ENCODE data around the gene HSD17B12. TPM values are rescaled to one million over a fixed set of nuclear protein-coding genes. Genes with fewer than 3 reads are reported as not detected.

The HSD17B12 gene
- total and polyA plus RNA-seq, 4 donors, result 87.9 to 172 (median 89.8) TPM

- 86% methylated on average over 1 of the region's 2 CpGs for WGBS (ENCODE audit: insufficient coverage)
- H3K4me1 ChIP-seq (ENCODE audit: control insufficient read depth, insufficient read depth, low read length), result no peaks in the 10 kb centered on the region
- H3K36me3 ChIP-seq (ENCODE audit: control insufficient read depth, insufficient read depth, low read length), result no peaks in the 10 kb centered on the region
- H3K4me3 ChIP-seq (ENCODE audit: low read depth, low read length), result no peak overlapping the region
- H3K27me3 ChIP-seq (ENCODE audit: control insufficient read depth, insufficient read depth, low read length), result no peaks in the 10 kb centered on the region
- H3K9me3 ChIP-seq (ENCODE audit: control insufficient read depth, insufficient read depth, low read length), result no peaks in the 10 kb centered on the region
- no peak for DNase-seq (ENCODE audit: low read depth in 4 of 6, low spot score in 6 of 6)
- no peak overlapping the region for H3K27ac ChIP-seq (ENCODE audit: low read depth, low read length)
Observed at GRCh38 chr11:43694477-43694876, 13.9 kb downstream of the HSD17B12 start.

- DNase-seq (ENCODE audit: low read depth in 4 of 6, low spot score in 6 of 6), result no peak
- Histone ChIP-seq H3K27me3 (ENCODE audit: control insufficient read depth, insufficient read depth, low read length) (no peaks in the 10 kb centered on the region), H3K4me1 (ENCODE audit: control insufficient read depth, insufficient read depth, low read length) (no peaks in the 10 kb centered on the region), H3K9me3 (ENCODE audit: control insufficient read depth, insufficient read depth, low read length) (peaks cover 5% of the 10 kb centered on the region), H3K36me3 (ENCODE audit: control insufficient read depth, insufficient read depth, low read length) (no peaks in the 10 kb centered on the region), H3K27ac (ENCODE audit: low read depth, low read length) (no peak overlapping the region), H3K4me3 (ENCODE audit: low read depth, low read length) (no peak overlapping the region)
- WGBS (ENCODE audit: insufficient coverage), result 88% methylated on average over 1 of the region's 1 CpG
Observed at GRCh38 chr11:43697679-43698078, 17.1 kb downstream of the HSD17B12 start.

GRCh38 chr11:43699870-43700269 is 19.3 kb downstream of the HSD17B12 start:
- no peak for DNase-seq (ENCODE audit: low read depth in 4 of 6, low spot score in 6 of 6)
- Histone ChIP-seq H3K36me3 (ENCODE audit: control insufficient read depth, insufficient read depth, low read length) (no peaks in the 10 kb centered on the region), H3K27ac (ENCODE audit: low read depth, low read length) (no peak overlapping the region), H3K9me3 (ENCODE audit: control insufficient read depth, insufficient read depth, low read length) (peaks cover 5% of the 10 kb centered on the region), H3K27me3 (ENCODE audit: control insufficient read depth, insufficient read depth, low read length) (no peaks in the 10 kb centered on the region), H3K4me3 (ENCODE audit: low read depth, low read length) (no peak overlapping the region), H3K4me1 (ENCODE audit: control insufficient read depth, insufficient read depth, low read length) (no peaks in the 10 kb centered on the region)
- no CpG with 5 or more reads among the region's 1 CpG for WGBS (ENCODE audit: insufficient coverage)

DNA sequence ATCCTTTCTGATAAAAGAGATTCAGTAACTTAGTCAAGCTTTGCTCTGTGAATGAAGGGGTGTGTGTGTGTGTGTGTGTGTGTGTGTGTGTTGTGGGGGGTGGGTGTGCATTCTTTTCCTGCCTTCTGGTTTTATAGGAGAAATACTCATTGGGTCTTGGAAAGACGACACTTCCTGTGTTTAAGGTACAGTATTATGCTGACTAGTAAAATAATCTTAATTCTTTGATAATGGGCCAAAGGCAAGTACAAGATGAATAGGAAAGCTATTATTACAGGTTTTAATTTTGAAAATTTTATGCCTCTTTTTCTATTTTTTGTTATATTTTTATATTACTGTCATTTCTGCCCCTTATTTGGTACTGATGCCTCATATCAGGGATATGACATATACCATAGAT is 26.1 kb downstream of the HSD17B12 start:
- Histone ChIP-seq H3K27me3 (ENCODE audit: control insufficient read depth, insufficient read depth, low read length) (no peaks in the 10 kb centered on the region), H3K4me3 (ENCODE audit: low read depth, low read length) (no peak overlapping the region), H3K9me3 (ENCODE audit: control insufficient read depth, insufficient read depth, low read length) (no peaks in the 10 kb centered on the region), H3K27ac (ENCODE audit: low read depth, low read length) (no peak overlapping the region), H3K4me1 (ENCODE audit: control insufficient read depth, insufficient read depth, low read length) (no peaks in the 10 kb centered on the region), H3K36me3 (ENCODE audit: control insufficient read depth, insufficient read depth, low read length) (no peaks in the 10 kb centered on the region)
- WGBS (ENCODE audit: insufficient coverage), result no CpG with 5 or more reads among the region's 1 CpG
- no peak for DNase-seq (ENCODE audit: low read depth in 4 of 6, low spot score in 6 of 6)

GRCh38 chr11:43708776-43709175 is 28.2 kb downstream of the HSD17B12 start:
- Histone ChIP-seq H3K27me3 (ENCODE audit: control insufficient read depth, insufficient read depth, low read length) (no peaks in the 10 kb centered on the region), H3K27ac (ENCODE audit: low read depth, low read length) (no peak overlapping the region), H3K36me3 (ENCODE audit: control insufficient read depth, insufficient read depth, low read length) (no peaks in the 10 kb centered on the region), H3K4me1 (ENCODE audit: control insufficient read depth, insufficient read depth, low read length) (no peaks in the 10 kb centered on the region), H3K9me3 (ENCODE audit: control insufficient read depth, insufficient read depth, low read length) (no peaks in the 10 kb centered on the region), H3K4me3 (ENCODE audit: low read depth, low read length) (no peak overlapping the region)
- WGBS (ENCODE audit: insufficient coverage), result 75% methylated on average over 1 of the region's 4 CpGs
- peak in 1 of 6 donors; percentile 32 for DNase-seq (ENCODE audit: low read depth in 4 of 6, low spot score in 6 of 6)

DNA sequence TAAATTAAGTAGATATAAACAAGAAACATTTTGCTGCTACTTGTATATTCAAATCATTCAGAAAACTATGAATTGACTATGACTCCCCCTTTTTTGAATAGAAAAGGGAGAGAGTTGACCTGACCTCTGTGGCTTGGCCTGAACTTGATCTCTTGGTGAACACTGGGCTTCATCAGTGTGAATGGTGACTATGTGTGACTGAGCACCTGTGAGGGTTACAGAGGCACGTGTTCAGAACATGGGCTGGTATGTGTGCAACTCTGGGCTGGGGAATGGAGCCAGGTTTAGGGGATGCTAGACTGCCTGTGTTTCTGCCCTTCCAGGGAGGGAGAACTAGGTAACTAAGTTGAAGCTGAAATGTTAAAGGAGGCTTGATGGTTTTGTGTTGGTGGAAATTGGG is 29.2 kb downstream of the HSD17B12 start:
- H3K27me3 ChIP-seq (ENCODE audit: control insufficient read depth, insufficient read depth, low read length), result no peaks in the 10 kb centered on the region
- no peak overlapping the region for H3K4me3 ChIP-seq (ENCODE audit: low read depth, low read length)
- H3K9me3 ChIP-seq (ENCODE audit: control insufficient read depth, insufficient read depth, low read length), result no peaks in the 10 kb centered on the region
- no peak for DNase-seq (ENCODE audit: low read depth in 4 of 6, low spot score in 6 of 6)
- H3K36me3 ChIP-seq (ENCODE audit: control insufficient read depth, insufficient read depth, low read length), result no peaks in the 10 kb centered on the region
- H3K4me1 ChIP-seq (ENCODE audit: control insufficient read depth, insufficient read depth, low read length), result no peaks in the 10 kb centered on the region
- WGBS (ENCODE audit: insufficient coverage), result 67% methylated on average over 1 of the region's 1 CpG
- H3K27ac ChIP-seq (ENCODE audit: low read depth, low read length), result no peak overlapping the region

- no peaks in the 10 kb centered on the region for H3K4me1 ChIP-seq (ENCODE audit: control insufficient read depth, insufficient read depth, low read length)
- H3K4me3 ChIP-seq (ENCODE audit: low read depth, low read length), result no peak overlapping the region
- no peak overlapping the region for H3K27ac ChIP-seq (ENCODE audit: low read depth, low read length)
- no peaks in the 10 kb centered on the region for H3K27me3 ChIP-seq (ENCODE audit: control insufficient read depth, insufficient read depth, low read length)
- DNase-seq (ENCODE audit: low read depth in 4 of 6, low spot score in 6 of 6), result no peak
- H3K36me3 ChIP-seq (ENCODE audit: control insufficient read depth, insufficient read depth, low read length), result no peaks in the 10 kb centered on the region
- no CpG with 5 or more reads among the region's 4 CpGs for WGBS (ENCODE audit: insufficient coverage)
- no peaks in the 10 kb centered on the region for H3K9me3 ChIP-seq (ENCODE audit: control insufficient read depth, insufficient read depth, low read length)
Observed at GRCh38 chr11:43712676-43713075, 32.1 kb downstream of the HSD17B12 start.

GRCh38 chr11:43718373-43718772 is 37.8 kb downstream of the HSD17B12 start:
- Histone ChIP-seq H3K9me3 (ENCODE audit: control insufficient read depth, insufficient read depth, low read length) (no peaks in the 10 kb centered on the region), H3K4me3 (ENCODE audit: low read depth, low read length) (no peak overlapping the region), H3K27ac (ENCODE audit: low read depth, low read length) (no peak overlapping the region), H3K4me1 (ENCODE audit: control insufficient read depth, insufficient read depth, low read length) (no peaks in the 10 kb centered on the region), H3K36me3 (ENCODE audit: control insufficient read depth, insufficient read depth, low read length) (no peaks in the 10 kb centered on the region), H3K27me3 (ENCODE audit: control insufficient read depth, insufficient read depth, low read length) (no peaks in the 10 kb centered on the region)
- 100% methylated on average over 1 of the region's 1 CpG for WGBS (ENCODE audit: insufficient coverage)
- no peak for DNase-seq (ENCODE audit: low read depth in 4 of 6, low spot score in 6 of 6)

- Histone ChIP-seq H3K36me3 (ENCODE audit: control insufficient read depth, insufficient read depth, low read length) (no peaks in the 10 kb centered on the region), H3K27ac (ENCODE audit: low read depth, low read length) (no peak overlapping the region), H3K9me3 (ENCODE audit: control insufficient read depth, insufficient read depth, low read length) (no peaks in the 10 kb centered on the region), H3K27me3 (ENCODE audit: control insufficient read depth, insufficient read depth, low read length) (no peaks in the 10 kb centered on the region), H3K4me3 (ENCODE audit: low read depth, low read length) (no peak overlapping the region), H3K4me1 (ENCODE audit: control insufficient read depth, insufficient read depth, low read length) (no peaks in the 10 kb centered on the region)
- DNase-seq (ENCODE audit: low read depth in 4 of 6, low spot score in 6 of 6), result peak in 1 of 6 donors; percentile 60
- no CpG with 5 or more reads among the region's 3 CpGs for WGBS (ENCODE audit: insufficient coverage)
Observed at GRCh38 chr11:43723617-43724016, 43.1 kb downstream of the HSD17B12 start.

DNA sequence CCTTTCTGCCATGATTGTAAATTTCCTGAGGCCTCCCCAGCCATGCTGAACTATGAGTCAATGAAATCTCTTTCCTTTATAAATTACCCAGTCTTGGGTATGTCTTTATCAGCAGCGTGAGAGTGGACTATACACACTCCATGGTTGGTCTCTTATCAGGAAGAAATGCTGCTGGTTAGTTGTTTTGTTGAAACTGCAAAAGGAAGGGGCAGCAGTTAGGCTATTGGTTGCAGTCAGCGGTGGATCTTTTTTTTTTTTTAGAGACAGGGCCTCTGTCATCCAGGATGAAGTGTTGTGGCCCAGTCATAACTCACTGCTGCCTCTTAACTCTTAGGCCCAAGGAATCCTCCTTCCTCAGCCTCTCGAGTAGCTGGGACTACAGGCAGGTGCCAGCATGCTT is 51.7 kb downstream of the HSD17B12 start:
- Histone ChIP-seq H3K4me3 (ENCODE audit: low read depth, low read length) (no peak overlapping the region), H3K9me3 (ENCODE audit: control insufficient read depth, insufficient read depth, low read length) (no peaks in the 10 kb centered on the region), H3K27me3 (ENCODE audit: control insufficient read depth, insufficient read depth, low read length) (no peaks in the 10 kb centered on the region), H3K4me1 (ENCODE audit: control insufficient read depth, insufficient read depth, low read length) (peaks cover 3% of the 10 kb centered on the region), H3K27ac (ENCODE audit: low read depth, low read length) (no peak overlapping the region), H3K36me3 (ENCODE audit: control insufficient read depth, insufficient read depth, low read length) (peaks cover 3% of the 10 kb centered on the region)
- 100% methylated on average over 1 of the region's 3 CpGs for WGBS (ENCODE audit: insufficient coverage)
- no peak for DNase-seq (ENCODE audit: low read depth in 4 of 6, low spot score in 6 of 6)
